GM12878 (cell line): ENCODE results near the gene ODAD4. TPM values are rescaled to one million over a fixed set of nuclear protein-coding genes. Genes with fewer than 3 reads are reported as not detected.

ENCODE experiments used
- ATAC-seq: fragments of 200-7000 bp; cut with Tn5 transposase; 3 replicates; pipeline ENCODE4 v1.9.1; 2020; ENCODE audit warnings: mild to moderate bottlenecking, moderate library complexity
- BruUV-seq: library from RNA; stranded (reverse); fragments of 400-500 nt; replicated peaks from 2 replicates; lab custom pipeline; 2021; lab: Mats Ljungman, UMichigan
- CTCF ChIA-PET: fragments of 300-600 bp; sonication (Branson Sonifier 250); formaldehyde crosslinking; extraction: SDS; loops from one replicate; lab custom pipeline; 2021; ENCODE audit warnings: inconsistent platforms; lab: Yijun Ruan, JAX
- POLR2A ChIA-PET: fragments of 350-600 bp; formaldehyde crosslinking; extraction: SDS; loops from one replicate; lab custom pipeline; 2021; ENCODE audit warnings: inconsistent platforms; lab: Charles Lee
- RAD21 ChIA-PET: fragments of 300-600 bp; sonication (Branson Sonifier 250); formaldehyde crosslinking; loops from one replicate; lab custom pipeline; 2023; ENCODE audit warnings: antibody characterized with exemption; ENCODE audit not compliant: unreplicated experiment; lab: Charles Lee
- SMC1A ChIA-PET: fragments of 300-600 bp; sonication (Branson Sonifier 250); formaldehyde crosslinking; loops from one replicate; lab custom pipeline; 2023; ENCODE audit not compliant: unreplicated experiment, uncharacterized antibody; lab: Charles Lee
- DNase-seq: peaks from one replicate; pipeline ENCODE4 v3.0.0-alpha.2; 2011; ENCODE audit warnings: low read depth, low spot score
- FAIRE-seq: peaks from 3 replicates; lab custom pipeline; 2011; peaks lifted over from hg19 to GRCh38; lab: Jason Lieb, UNC
- H2AFZ ChIP-seq: 2 replicates; pipeline ENCODE4 v1.6.0; 2011; ENCODE audit warnings: low read depth, low read length, control low read depth; ENCODE audit not compliant: control insufficient read depth
- H3K27ac ChIP-seq: 2 replicates; pipeline ENCODE4 v1.5.1; 2011; ENCODE audit warnings: control low read depth; ENCODE audit not compliant: control insufficient read depth, insufficient read depth
- H3K27me3 ChIP-seq, 2 experiments: replicated peaks in 1 of 2; 2 replicates each; pipeline versions ENCODE4 v1.6.0 to v1.6.1; 2011; ENCODE audit warnings: low read length in 1 of 2; ENCODE audit not compliant: control insufficient read depth in 2 of 2, insufficient read depth in 2 of 2
- H3K36me3 ChIP-seq, 2 experiments: 2 replicates each; pipeline ENCODE4 v1.5.1; 2011; ENCODE audit warnings: low read length in 1 of 2; ENCODE audit not compliant: control insufficient read depth in 2 of 2, insufficient read depth in 2 of 2
- H3K4me1 ChIP-seq: 2 replicates; pipeline ENCODE4 v1.6.1; 2011; ENCODE audit warnings: mild to moderate bottlenecking, low read length, moderate library complexity, mixed read lengths; ENCODE audit not compliant: control insufficient read depth, insufficient read depth
- H3K4me2 ChIP-seq: 2 replicates; pipeline ENCODE4 v1.6.0; 2011; ENCODE audit warnings: control low read depth; ENCODE audit not compliant: control insufficient read depth, insufficient read depth
- H3K4me3 ChIP-seq: fragments of 200-600 bp; sonication (generic); 2 replicates; pipeline ENCODE4 v1.5.1; 2016
- H3K79me2 ChIP-seq: 2 replicates; pipeline ENCODE4 v1.6.0; 2011; ENCODE audit warnings: low read length; ENCODE audit not compliant: control insufficient read depth, insufficient read depth
- H3K9ac ChIP-seq: 2 replicates; pipeline ENCODE4 v1.8.0; 2011; ENCODE audit warnings: low read length, control low read depth, mixed read lengths; ENCODE audit not compliant: control insufficient read depth, insufficient read depth
- H3K9me3 ChIP-seq: replicated peaks from 3 replicates; pipeline ENCODE4 v1.5.1; 2011; ENCODE audit warnings: mild to moderate bottlenecking, low read length; ENCODE audit not compliant: control insufficient read depth, insufficient read depth
- H4K20me1 ChIP-seq: 2 replicates; pipeline ENCODE4 v1.6.0; 2011; ENCODE audit not compliant: control insufficient read depth, insufficient read depth
- DPF2 ChIP-seq: fragments of 450-650 bp; IDR thresholded peaks from 2 replicates; pipeline ENCODE4 v1.6.1; 2017; ENCODE audit warnings: mild to moderate bottlenecking
- E4F1 ChIP-seq: fragments of 450-650 bp; IDR thresholded peaks from 2 replicates; pipeline ENCODE4 v1.6.1; 2018; ENCODE audit warnings: borderline replicate concordance, mild to moderate bottlenecking; ENCODE audit not compliant: partially characterized antibody
- FOXM1 ChIP-seq: IDR thresholded peaks from 2 replicates; pipeline ENCODE4 v1.6.1; 2012; ENCODE audit warnings: low read depth, mild to moderate bottlenecking, inconsistent platforms, low read length, moderate library complexity
- HDGF ChIP-seq: fragments of 450-650 bp; IDR thresholded peaks from 2 replicates; pipeline ENCODE4 v1.6.1; 2016; ENCODE audit warnings: antibody characterized with exemption
- IKZF1 ChIP-seq: fragments of 450-650 bp; conservative IDR thresholded peaks from 2 replicates; pipeline ENCODE4 v1.6.1; 2017; ENCODE audit warnings: antibody characterized with exemption, mild to moderate bottlenecking
- IKZF2 ChIP-seq, 2 experiments: fragments of 450-650 bp; IDR thresholded peaks; 2 replicates each; pipeline ENCODE4 v1.6.1; 2017; ENCODE audit warnings: mild to moderate bottlenecking in 2 of 2, moderate library complexity in 2 of 2
- MEF2A ChIP-seq: IDR thresholded peaks from 2 replicates; pipeline ENCODE4 v1.6.1; 2011; ENCODE audit warnings: low read depth, mild to moderate bottlenecking, low read length, moderate library complexity; ENCODE audit not compliant: insufficient read depth
- MTA3 ChIP-seq: IDR thresholded peaks from 2 replicates; pipeline ENCODE4 v1.6.1; 2012; ENCODE audit warnings: low read length, inconsistent platforms, borderline replicate concordance
- MXI1 ChIP-seq: fragments of 150-350 bp; IDR thresholded peaks from 2 replicates; pipeline ENCODE4 v1.6.1; 2011; ENCODE audit warnings: low read depth, mild to moderate bottlenecking, inconsistent platforms, low read length, improper control_type of control experiment
- NBN ChIP-seq: fragments of 450-650 bp; IDR thresholded peaks from 2 replicates; pipeline ENCODE4 v1.6.1; 2016
- POLR2A ChIP-seq: IDR thresholded peaks from 2 replicates; pipeline ENCODE4 v1.6.1; 2011; ENCODE audit warnings: low read depth, mild to moderate bottlenecking, low read length
- POU2F2 ChIP-seq: IDR thresholded peaks from 3 replicates; pipeline ENCODE4 v1.6.1; 2011; ENCODE audit warnings: low read depth, mild to moderate bottlenecking, low read length, borderline replicate concordance
- RB1 ChIP-seq: fragments of 450-650 bp; formaldehyde crosslinking; IDR thresholded peaks from 2 replicates; pipeline ENCODE4 v1.6.1; 2017; ENCODE audit warnings: mild to moderate bottlenecking, borderline replicate concordance
- SREBF1 ChIP-seq: IDR thresholded peaks from 2 replicates; pipeline ENCODE4 v1.6.1; 2012; ENCODE audit warnings: mild to moderate bottlenecking, low read length
- WGBS: methylation state at CpG from one replicate; pipeline ENCODE4 v1.1.6; 2016; ENCODE audit warnings: low lambda C conversion rate; ENCODE audit not compliant: insufficient replicate concordance, insufficient coverage; ENCODE audit errors: missing lambda C conversion rate; 5-methylcytosine and 5-hydroxymethylcytosine counted together
- in situ Hi-C: fragments of 300-500 bp; cut with MboI; formaldehyde crosslinking; loops from 9 replicates; pipeline ENCODE4 v1.14.3; 2018; ENCODE audit warnings: mixed read lengths
- intact Hi-C: fragments of 100-400 bp; cut with micrococcal nuclease; formaldehyde crosslinking; loops from one replicate; pipeline ENCODE4 v1.14.2; 2022; ENCODE audit not compliant: unreplicated experiment
- polyA plus RNA-seq, 11 experiments: library from polyadenylated mRNA; depleted of rRNA in 4 of 11; unstranded in 6 of 11; stranded (reverse) in 5 of 11; fragments of >200 nt; fragmentation: Nextera tagmentation in 4 of 11; fragmentation: Illumina TruSeq in 1 of 11; extraction: Ambion mirVana in 4 of 11; extraction: Trizol in 1 of 11; gene quantifications; 1 replicate in 1 of 11; 2 replicates in 10 of 11; pipeline versions ENCODE4 v1.2.1 to v1.2.3, GENCODE V29; 2011 to 2016; ENCODE audit warnings: inconsistent platforms in 2 of 11, missing spikeins in 2 of 11, low read depth in 1 of 11
- total RNA-seq, 4 experiments: library from RNA; depleted of rRNA in 3 of 4; stranded (reverse); fragments of >200 nt in 3 of 4; fragmentation: Illumina TruSeq in 1 of 4; extraction: Trizol in 1 of 4; gene quantifications; 2 replicates each; pipeline versions ENCODE4 v1.2.1 to v1.2.3, GENCODE V29; 2013 to 2021
- TF ChIP-seq, protein P1 (sequence below): IDR thresholded peaks from 2 replicates; pipeline ENCODE4 v1.6.1; 2012; ENCODE audit warnings: low read depth, low read length, improper control_type of control experiment
- TF ChIP-seq, protein P2 (sequence below), 3 experiments: IDR thresholded peaks in 2 of 3; conservative IDR thresholded peaks in 1 of 3; 2 replicates each; pipeline ENCODE4 v1.5.1; 2011; ENCODE audit warnings: low read depth in 3 of 3, low read length in 3 of 3, mild to moderate bottlenecking in 3 of 3, control low read depth in 2 of 3, moderate library complexity in 2 of 3, inconsistent platforms in 1 of 3, mixed read lengths in 1 of 3; ENCODE audit not compliant: control insufficient read depth in 2 of 3, insufficient read depth in 1 of 3; ENCODE audit errors: extremely low read depth in 1 of 3

Gene ODAD4
- total and polyA plus RNA-seq, 10 of the 15 experiments (the other 5 are each of a cell fraction or from before 2014, with no cell fraction given): 0.10 to 0.73 (median 0.35) TPM

DNA sequence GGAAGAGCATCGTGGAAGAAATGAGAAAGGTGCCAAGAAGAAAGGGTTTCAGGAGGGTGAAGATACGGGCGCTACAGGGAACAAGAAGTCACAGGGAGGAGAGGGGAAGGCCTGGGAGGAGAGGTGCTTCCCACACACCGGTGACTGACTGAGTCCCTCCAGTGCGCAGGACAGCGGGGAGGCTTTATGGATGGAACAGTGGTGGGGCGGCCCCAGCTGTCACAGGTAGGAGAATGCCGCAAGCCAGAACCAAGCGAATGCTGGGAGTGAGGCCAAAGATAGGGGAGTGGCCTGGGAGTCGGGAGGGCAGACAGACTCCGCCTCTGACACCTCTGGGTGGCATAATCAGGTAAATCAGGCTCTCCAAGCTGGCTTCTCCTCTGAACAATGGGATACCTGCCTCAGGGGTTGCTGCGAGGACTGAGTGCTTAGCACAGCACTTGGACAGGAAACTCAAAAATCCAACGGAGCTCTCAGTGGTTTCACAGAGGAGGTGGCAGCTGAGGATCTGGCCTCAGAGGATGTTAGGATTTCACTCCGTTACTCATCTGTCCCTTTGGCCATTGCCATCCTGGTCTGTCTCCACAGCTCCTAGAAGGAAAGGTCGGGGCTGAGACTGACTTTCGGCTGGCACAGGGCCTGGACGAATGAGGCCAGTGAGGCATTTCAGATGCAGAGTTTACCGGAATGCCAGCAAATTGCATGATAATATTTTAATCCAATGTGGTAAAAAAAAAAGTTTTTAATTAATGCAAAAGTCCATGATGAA is 35.5 kb downstream of the ODAD4 start:
- TSS peak; percentile 52 for BruUV-seq
- Histone ChIP-seq H3K36me3 (peaks cover under 1 to 2% of the 10 kb centered on the region in 2 experiments; a peak in 3 of 4 replicates), H4K20me1 (no peaks in the 10 kb centered on the region), H2AFZ (peak overlapping the region; percentile 65), H3K9ac (peak overlapping the region; percentile 58), H3K4me3 (peak overlapping the region; percentile 79), H3K4me1 (peaks cover 6% of the 10 kb centered on the region), H3K4me2 (peak overlapping the region; percentile 91), H3K27ac (peak overlapping the region; percentile 21), H3K27me3 (no peaks in the 10 kb centered on the region), H3K9me3 (no peaks in the 10 kb centered on the region), H3K79me2 (peaks cover 20% of the 10 kb centered on the region)
- 1% methylated on average over 18 of the region's 18 CpGs for WGBS
- no peak for DNase-seq
- FAIRE-seq: peak; percentile 90
- intact Hi-C loops: loop anchor here (2.0 to 5.0 kb wide), 2 partner anchors 51 to 216 kb away; partner anchors contain the start of genes DNAJC7 and KCNH4
- RAD21 ChIA-PET: interaction anchor here (0.6 to 3.9 kb wide), 17 partner anchors 10 to 789 kb away, joined by 3 to 53 read pairs (median 4); partner anchors contain the start of genes ACLY, DHX58, DNAJC7 and KAT2A
- in situ Hi-C loops: no loop called here
- SMC1A ChIA-PET: interaction anchor here (0.6 to 6.1 kb wide), 15 partner anchors 10 to 576 kb away, joined by 3 to 28 read pairs (median 5); partner anchors contain the start of genes DNAJC7, KAT2A, KCNH4 and NKIRAS2
- CTCF ChIA-PET: interaction anchor here (0.5 to 9.4 kb wide), 19 partner anchors 11 to 289 kb away, joined by 3 to 116 read pairs (median 4); partner anchors contain the start of genes DHX58, DNAJC7, KAT2A and KCNH4
- POLR2A ChIA-PET: interaction anchor here (0.5 to 2.3 kb wide), 21 partner anchors 8 to 1644 kb away, joined by 3 to 45 read pairs (median 5); partner anchors contain the start of genes DHX58, DNAJC7, NKIRAS2 and ODAD4
- peak; percentile 76 for ATAC-seq
- TF ChIP-seq E4F1: no peak
- 0 out of 2 replicates have a peak, but pooled peaks have one; percentile 22 for TF ChIP-seq RB1
- TF ChIP-seq IKZF1: peak; percentile 46; the same call in 1 of the 2 replicates
- TF ChIP-seq HDGF: peak; percentile 59; the same call in 1 of the 2 replicates
- TF ChIP-seq IKZF2 (IDR thresholded peaks at IDR 0.05): peak; percentile 48 to 50; a peak in 1 of 4 replicates
- TF ChIP-seq SREBF1: no peak
- TF ChIP-seq MEF2A: no peak
- TF ChIP-seq, protein P1, sequence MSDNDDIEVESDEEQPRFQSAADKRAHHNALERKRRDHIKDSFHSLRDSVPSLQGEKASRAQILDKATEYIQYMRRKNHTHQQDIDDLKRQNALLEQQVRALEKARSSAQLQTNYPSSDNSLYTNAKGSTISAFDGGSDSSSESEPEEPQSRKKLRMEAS: no peak
- 0 out of 3 replicates have a peak, but pooled peaks have one; percentile 11 for TF ChIP-seq POU2F2
- TF ChIP-seq FOXM1: 0 out of 2 replicates have a peak, but pooled peaks have one; percentile 31
- 0 out of 2 replicates have a peak, but pooled peaks have one; percentile 12 for TF ChIP-seq MXI1
- peak; percentile 24; the same call in 1 of the 2 replicates for TF ChIP-seq DPF2
- TF ChIP-seq NBN: peak; percentile 25; the same call in 1 of the 2 replicates
- peak; percentile 26; the same call in 1 of the 2 replicates for TF ChIP-seq MTA3
- TF ChIP-seq, protein P2, sequence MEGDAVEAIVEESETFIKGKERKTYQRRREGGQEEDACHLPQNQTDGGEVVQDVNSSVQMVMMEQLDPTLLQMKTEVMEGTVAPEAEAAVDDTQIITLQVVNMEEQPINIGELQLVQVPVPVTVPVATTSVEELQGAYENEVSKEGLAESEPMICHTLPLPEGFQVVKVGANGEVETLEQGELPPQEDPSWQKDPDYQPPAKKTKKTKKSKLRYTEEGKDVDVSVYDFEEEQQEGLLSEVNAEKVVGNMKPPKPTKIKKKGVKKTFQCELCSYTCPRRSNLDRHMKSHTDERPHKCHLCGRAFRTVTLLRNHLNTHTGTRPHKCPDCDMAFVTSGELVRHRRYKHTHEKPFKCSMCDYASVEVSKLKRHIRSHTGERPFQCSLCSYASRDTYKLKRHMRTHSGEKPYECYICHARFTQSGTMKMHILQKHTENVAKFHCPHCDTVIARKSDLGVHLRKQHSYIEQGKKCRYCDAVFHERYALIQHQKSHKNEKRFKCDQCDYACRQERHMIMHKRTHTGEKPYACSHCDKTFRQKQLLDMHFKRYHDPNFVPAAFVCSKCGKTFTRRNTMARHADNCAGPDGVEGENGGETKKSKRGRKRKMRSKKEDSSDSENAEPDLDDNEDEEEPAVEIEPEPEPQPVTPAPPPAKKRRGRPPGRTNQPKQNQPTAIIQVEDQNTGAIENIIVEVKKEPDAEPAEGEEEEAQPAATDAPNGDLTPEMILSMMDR (IDR thresholded peaks at IDR 0.05 in 2 of 3, conservative IDR thresholded peaks at IDR 0.05 in 1 of 3; ENCODE audit: control insufficient read depth in 2 of 3, extremely low read depth in 1 of 3, insufficient read depth in 1 of 3, low read depth in 3 of 3, low read length in 3 of 3): peak in 1 of 3 experiments; percentile 17; a peak in 1 of 6 replicates
- TF ChIP-seq POLR2A: peak; percentile 43
